Esophagus muscularis mucosa (tissue), 4 donors: ENCODE measurements around the gene DNAJA4. TPM values are rescaled to one million over a fixed set of nuclear protein-coding genes. Genes with fewer than 3 reads are reported as not detected.

Experiments used
- DNase-seq: peaks from one replicate; pipeline ENCODE4 v3.0.0-alpha.2; 2017; ENCODE audit errors: extremely low spot score
- H3K27ac ChIP-seq, 4 donors: fragments of 200-600 bp; sonication (generic); replicated peaks in 1 of 4; 1 replicate in 3 of 4; 2 replicates in 1 of 4; pipeline ENCODE4 v1.5.1; 2016 to 2019; ENCODE audit warnings: mild to moderate bottlenecking in 1 of 4
- H3K27me3 ChIP-seq, 4 donors: fragments of 200-600 bp; sonication (generic); one replicate each; pipeline versions ENCODE4 v1.5.1 to v1.6.0; 2016 to 2019
- H3K36me3 ChIP-seq, 4 donors: fragments of 200-600 bp; sonication (generic); one replicate each; pipeline ENCODE4 v1.5.1; 2016 to 2019
- H3K4me1 ChIP-seq, 4 donors: fragments of 200-600 bp; sonication (generic); one replicate each; pipeline ENCODE4 v1.5.1; 2016 to 2019
- H3K4me3 ChIP-seq, 4 donors: fragments of 200-600 bp; sonication (generic); 1 replicate in 2 of 4; 2 replicates in 2 of 4; pipeline ENCODE4 v1.5.1; 2016 to 2019; ENCODE audit warnings: mild to moderate bottlenecking in 4 of 4, moderate library complexity in 1 of 4
- H3K9me3 ChIP-seq, 4 donors: fragments of 200-600 bp; sonication (generic); 1 replicate in 3 of 4; 2 replicates in 1 of 4; pipeline ENCODE4 v1.5.1; 2016 to 2019
- EP300 ChIP-seq: sonication (generic); formaldehyde crosslinking; IDR thresholded peaks from one replicate; pipeline ENCODE4 v1.6.1; 2017; ENCODE audit warnings: antibody characterized with exemption
- POLR2A ChIP-seq: fragments of 450-650 bp; IDR thresholded peaks from one replicate; pipeline ENCODE4 v1.6.1; 2017; ENCODE audit warnings: antibody characterized with exemption, moderate library complexity, mild to moderate bottlenecking, low read depth
- POLR2AphosphoS5 ChIP-seq, 2 donors: sonication (generic); formaldehyde crosslinking; IDR thresholded peaks; one replicate each; pipeline ENCODE4 v1.6.1; 2017; ENCODE audit warnings: antibody characterized with exemption in 2 of 2
- WGBS: methylation state at CpG from one replicate; pipeline ENCODE4 v1.1.5; 2018; 5-methylcytosine and 5-hydroxymethylcytosine counted together
- intact Hi-C: fragments of 100-400 bp; cut with DNase I; formaldehyde crosslinking; loops from one replicate; pipeline ENCODE4 v1.15.1; 2023
- total RNA-seq, 4 donors: library from RNA; depleted of rRNA; stranded (reverse); fragments of >200 nt; gene quantifications; one replicate each; pipeline versions ENCODE4 v1.1.0 to v1.2.1, GENCODE V29; 2016
- TF ChIP-seq, protein P1 (sequence below), 3 experiments: fragments of 200-600 bp in 2 of 3; fragments of 450-650 bp in 1 of 3; sonication (generic) in 2 of 3; IDR thresholded peaks; one replicate each; pipeline ENCODE4 v1.5.1; 2017 to 2019; ENCODE audit warnings: antibody characterized with exemption in 3 of 3, mild to moderate bottlenecking in 2 of 3, moderate library complexity in 1 of 3

Gene DNAJA4
- total RNA-seq, 4 donors from 2014 or later: 11.8 to 23.5 (median 15.8) TPM

DNA sequence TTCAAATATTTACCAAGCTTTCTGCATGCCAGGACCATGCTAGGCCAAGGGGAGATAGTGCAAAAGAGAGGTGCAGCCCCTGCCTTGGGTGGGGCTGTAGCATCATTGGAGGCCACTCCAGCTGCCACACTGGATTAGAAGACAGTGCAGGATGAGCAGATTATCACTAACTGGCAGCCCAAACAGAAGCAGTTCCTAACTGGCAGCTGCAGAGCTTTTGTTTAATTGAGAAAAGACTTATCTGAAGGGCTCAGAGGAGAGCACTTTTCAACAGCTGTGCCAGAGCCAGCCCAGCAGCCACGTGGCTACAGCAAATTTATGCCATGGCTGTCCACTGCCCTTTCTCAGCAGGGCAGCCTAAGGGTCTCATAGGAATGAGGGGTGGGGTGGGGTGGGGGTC, 16.5 kb upstream of the DNAJA4 start:
- Histone ChIP-seq H3K4me1 (peaks cover 0 to 5% (median 3%) of the 10 kb centered on the region in 4 donors), H3K27me3 (no peaks in the 10 kb centered on the region), H3K27ac (no peak overlapping the region), H3K4me3 (no peak overlapping the region), H3K9me3 (no peaks in the 10 kb centered on the region), H3K36me3 (no peaks in the 10 kb centered on the region)
- DNase-seq: no peak
- intact Hi-C loops: no loop called here
- TF ChIP-seq EP300 (no peak), POLR2A (no peak), POLR2AphosphoS5 (IDR thresholded peaks at IDR 0.05) (no peak)
- TF ChIP-seq, protein P1, sequence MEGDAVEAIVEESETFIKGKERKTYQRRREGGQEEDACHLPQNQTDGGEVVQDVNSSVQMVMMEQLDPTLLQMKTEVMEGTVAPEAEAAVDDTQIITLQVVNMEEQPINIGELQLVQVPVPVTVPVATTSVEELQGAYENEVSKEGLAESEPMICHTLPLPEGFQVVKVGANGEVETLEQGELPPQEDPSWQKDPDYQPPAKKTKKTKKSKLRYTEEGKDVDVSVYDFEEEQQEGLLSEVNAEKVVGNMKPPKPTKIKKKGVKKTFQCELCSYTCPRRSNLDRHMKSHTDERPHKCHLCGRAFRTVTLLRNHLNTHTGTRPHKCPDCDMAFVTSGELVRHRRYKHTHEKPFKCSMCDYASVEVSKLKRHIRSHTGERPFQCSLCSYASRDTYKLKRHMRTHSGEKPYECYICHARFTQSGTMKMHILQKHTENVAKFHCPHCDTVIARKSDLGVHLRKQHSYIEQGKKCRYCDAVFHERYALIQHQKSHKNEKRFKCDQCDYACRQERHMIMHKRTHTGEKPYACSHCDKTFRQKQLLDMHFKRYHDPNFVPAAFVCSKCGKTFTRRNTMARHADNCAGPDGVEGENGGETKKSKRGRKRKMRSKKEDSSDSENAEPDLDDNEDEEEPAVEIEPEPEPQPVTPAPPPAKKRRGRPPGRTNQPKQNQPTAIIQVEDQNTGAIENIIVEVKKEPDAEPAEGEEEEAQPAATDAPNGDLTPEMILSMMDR (IDR thresholded peaks at IDR 0.05): no peak
- no CpG with 5 or more reads among the region's 1 CpG for WGBS

DNA sequence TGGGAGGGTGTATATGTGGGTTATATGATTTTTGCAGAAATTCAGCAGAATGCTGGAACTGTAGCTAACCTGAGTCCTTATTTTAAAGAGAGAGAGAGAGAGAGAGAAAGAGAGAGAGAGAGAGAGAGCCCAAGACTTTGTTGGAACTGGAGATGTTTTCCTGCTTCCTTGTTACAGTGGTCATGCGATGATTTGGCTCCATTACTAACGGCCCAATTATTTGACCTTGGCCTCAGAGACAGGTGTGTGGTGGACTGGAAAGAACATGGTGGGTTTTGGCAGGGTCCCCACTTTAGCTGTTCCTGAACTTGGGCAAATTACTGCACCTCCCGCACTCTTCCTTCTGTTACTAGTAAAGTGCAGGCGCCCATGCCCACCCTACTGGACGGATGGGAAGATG, 15.2 kb upstream of the DNAJA4 start:
- Histone ChIP-seq H3K4me3 (no peak overlapping the region), H3K4me1 (no peaks in the 10 kb centered on the region), H3K27me3 (no peaks in the 10 kb centered on the region), H3K27ac (no peak overlapping the region), H3K36me3 (no peaks in the 10 kb centered on the region), H3K9me3 (no peaks in the 10 kb centered on the region)
- intact Hi-C loops: no loop called here
- TF ChIP-seq, protein P1 (IDR thresholded peaks at IDR 0.05): no peak
- TF ChIP-seq POLR2AphosphoS5 (IDR thresholded peaks at IDR 0.05): no peak
- TF ChIP-seq POLR2A: no peak
- DNase-seq: no peak
- WGBS: 97% methylated on average over 5 of the region's 5 CpGs

DNA sequence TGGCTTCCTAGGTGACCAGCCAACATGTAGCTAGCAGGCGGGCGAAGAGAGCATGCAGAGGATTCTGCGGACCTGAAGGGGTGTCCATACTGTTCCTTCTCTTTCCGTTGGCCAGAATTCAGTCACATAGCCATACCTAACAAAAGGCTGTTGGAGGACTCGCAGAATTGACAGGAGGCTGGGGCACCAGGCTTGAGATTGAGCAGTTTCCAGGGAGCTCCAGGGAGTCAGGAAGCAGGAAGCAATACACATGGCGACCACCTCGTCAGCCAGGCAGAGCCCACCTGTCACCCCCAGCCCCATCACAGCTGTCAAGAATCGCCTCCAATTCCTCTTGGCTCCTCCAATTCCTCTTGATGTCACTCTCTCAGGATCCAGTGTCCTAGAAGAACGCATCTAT, 13.2 kb upstream of the DNAJA4 start:
- 83% methylated on average over 9 of the region's 9 CpGs for WGBS
- H3K27me3 ChIP-seq: no peaks in the 10 kb centered on the region
- TF ChIP-seq POLR2AphosphoS5 (IDR thresholded peaks at IDR 0.05) (no peak), POLR2A (no peak), EP300 (no peak)
- TF ChIP-seq, protein P1 (IDR thresholded peaks at IDR 0.05): no peak
- H3K36me3 ChIP-seq: no peaks in the 10 kb centered on the region
- no peak overlapping the region for H3K4me3 ChIP-seq
- no peak overlapping the region for H3K27ac ChIP-seq
- intact Hi-C loops: no loop called here
- no peaks in the 10 kb centered on the region for H3K4me1 ChIP-seq
- DNase-seq: no peak
- H3K9me3 ChIP-seq: no peaks in the 10 kb centered on the region

DNA sequence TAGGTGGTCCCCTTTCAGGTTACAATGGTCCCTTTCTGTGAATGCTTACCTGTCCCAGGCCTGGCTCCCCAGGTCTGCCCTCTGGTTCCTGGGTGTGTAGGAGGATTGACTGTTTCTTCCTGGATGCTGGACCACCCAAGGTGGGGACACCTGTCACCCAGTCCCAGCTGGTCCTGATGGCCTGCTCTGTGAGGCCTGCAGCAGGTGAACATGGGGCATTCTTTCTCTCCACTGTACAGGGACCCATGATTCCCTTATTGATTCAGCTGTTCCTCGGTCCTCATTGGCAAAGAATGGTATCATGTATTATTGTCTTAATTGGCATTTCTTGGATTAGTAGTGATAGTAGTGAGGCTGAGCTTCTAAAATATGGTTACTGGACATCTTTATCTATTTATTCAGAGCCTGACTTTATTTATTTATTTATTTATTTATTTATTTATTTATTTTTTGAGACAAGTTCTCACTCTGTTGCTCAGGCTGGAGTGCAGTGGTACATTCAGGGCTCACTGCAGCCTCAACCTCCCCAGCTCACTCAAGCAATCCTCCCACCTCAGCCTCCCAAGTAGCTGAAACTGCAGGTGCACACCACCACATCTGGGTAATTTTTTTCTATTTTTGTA, 8.8 kb upstream of the DNAJA4 start:
- Histone ChIP-seq H3K27me3 (no peaks in the 10 kb centered on the region), H3K36me3 (no peaks in the 10 kb centered on the region), H3K4me3 (no peak overlapping the region), H3K4me1 (no peaks in the 10 kb centered on the region), H3K27ac (no peak overlapping the region), H3K9me3 (no peaks in the 10 kb centered on the region)
- TF ChIP-seq POLR2AphosphoS5 (IDR thresholded peaks at IDR 0.05): no peak
- TF ChIP-seq, protein P1 (IDR thresholded peaks at IDR 0.05): no peak
- TF ChIP-seq EP300: no peak
- TF ChIP-seq POLR2A: no peak
- DNase-seq: no peak
- intact Hi-C loops: no loop called here
- WGBS: 100% methylated on average over 1 of the region's 1 CpG

DNA sequence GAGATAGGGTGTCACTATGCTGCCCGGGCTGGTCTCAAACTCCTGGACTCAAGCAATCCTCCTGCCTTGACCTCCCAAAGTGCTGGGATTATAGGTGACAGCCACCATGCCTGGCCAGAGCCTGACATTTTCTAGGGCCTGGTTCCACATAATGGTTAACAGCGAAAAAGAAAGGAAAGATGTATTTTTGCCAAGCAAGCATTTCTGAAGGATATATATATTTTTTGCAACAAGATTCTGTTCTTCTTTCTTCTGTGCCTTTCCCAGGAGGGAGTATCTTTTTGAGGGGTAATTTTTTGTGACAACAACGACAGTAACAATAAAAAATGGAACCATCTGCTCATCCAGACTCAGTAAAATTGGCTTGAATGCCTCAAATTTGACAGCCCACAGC, 8.3 kb upstream of the DNAJA4 start:
- no peaks in the 10 kb centered on the region for H3K9me3 ChIP-seq
- peaks cover 0 to 3% (median 0%) of the 10 kb centered on the region in 4 donors for H3K4me1 ChIP-seq
- no peak overlapping the region for H3K27ac ChIP-seq
- 87% methylated on average over 3 of the region's 3 CpGs for WGBS
- H3K27me3 ChIP-seq: no peaks in the 10 kb centered on the region
- intact Hi-C loops: no loop called here
- DNase-seq: no peak
- TF ChIP-seq, protein P1 (IDR thresholded peaks at IDR 0.05): no peak
- TF ChIP-seq POLR2AphosphoS5 (IDR thresholded peaks at IDR 0.05): no peak
- TF ChIP-seq POLR2A: no peak
- no peak for TF ChIP-seq EP300
- H3K36me3 ChIP-seq: no peaks in the 10 kb centered on the region
- no peak overlapping the region for H3K4me3 ChIP-seq
